Heart left ventricle (tissue), 16 donors: ENCODE results near the gene C6orf47. TPM values are rescaled to one million over a fixed set of nuclear protein-coding genes. Genes with fewer than 3 reads are reported as not detected.
A peak's percentile ranks its signal among the peaks of the same experiment; 100 is the strongest.

Source experiments
- ATAC-seq, 4 donors: fragments of 200-7000 bp; cut with Tn5 transposase; one replicate each; pipeline ENCODE4 v1.9.1; 2020 to 2022; ENCODE audit warnings: moderate library complexity in 4 of 4, mild to moderate bottlenecking in 3 of 4, moderate number of reproducible peaks in 1 of 4
- DNase-seq, 5 donors: peaks; one replicate each; pipeline ENCODE4 v3.0.0-alpha.2; 2020
- H3K27ac ChIP-seq, 12 donors: fragments of 200-600 bp; sonication (generic) in 4 of 12; one replicate each; pipeline versions ENCODE4 v1.5.0 to v1.8.0; 2016 to 2022; ENCODE audit warnings: mild to moderate bottlenecking in 2 of 12
- H3K27me3 ChIP-seq, 9 donors: fragments of 200-600 bp; sonication (generic) in 2 of 9; one replicate each; pipeline versions ENCODE4 v1.5.1 to v1.8.0; 2016 to 2022; ENCODE audit warnings: mild to moderate bottlenecking in 3 of 9
- H3K36me3 ChIP-seq, 9 donors: fragments of 200-600 bp; sonication (generic) in 2 of 9; one replicate each; pipeline versions ENCODE4 v1.5.0 to v1.8.0; 2018 to 2022; ENCODE audit warnings: mild to moderate bottlenecking in 2 of 9
- H3K4me1 ChIP-seq, 12 donors: fragments of 200-600 bp; sonication (generic) in 4 of 12; one replicate each; pipeline versions ENCODE4 v1.5.0 to v1.8.0; 2016 to 2022; ENCODE audit warnings: mild to moderate bottlenecking in 3 of 12
- H3K4me3 ChIP-seq, 12 donors: fragments of 200-600 bp; sonication (generic) in 4 of 12; one replicate each; pipeline versions ENCODE4 v1.5.0 to v1.8.0; 2017 to 2022; ENCODE audit warnings: mild to moderate bottlenecking in 9 of 12, moderate library complexity in 4 of 12
- H3K9me3 ChIP-seq, 12 donors: fragments of 200-600 bp; sonication (generic) in 4 of 12; one replicate each; pipeline versions ENCODE4 v1.5.0 to v1.8.0; 2016 to 2022; ENCODE audit warnings: mild to moderate bottlenecking in 1 of 12
- CTCF ChIP-seq, 12 donors: fragments of 200-600 bp; sonication (generic) in 4 of 12; IDR thresholded peaks; one replicate each; pipeline versions ENCODE4 v1.5.0 to v1.8.0; 2018 to 2022; ENCODE audit warnings: antibody characterized with exemption in 12 of 12, mild to moderate bottlenecking in 5 of 12
- POLR2A ChIP-seq, 2 donors: fragments of 450-650 bp; IDR thresholded peaks; one replicate each; pipeline ENCODE4 v1.6.1; 2017; ENCODE audit warnings: antibody characterized with exemption in 2 of 2, mild to moderate bottlenecking in 2 of 2, moderate library complexity in 2 of 2
- WGBS, 4 donors: extraction: QIAGEN DNeasy Blood & Tissue Kit in 2 of 4; methylation state at CpG; one replicate each; pipeline versions ENCODE4 v1.1.5 to v1.1.7; 2013 to 2018; 5-methylcytosine and 5-hydroxymethylcytosine counted together
- intact Hi-C, 10 donors: fragments of 100-400 bp; cut with DNase I; formaldehyde crosslinking; loops; one replicate each; pipeline versions ENCODE4 v1.11.1 to v1.14.2; 2022
- polyA plus RNA-seq, 2 donors: library from polyadenylated mRNA; stranded (reverse); fragments of 200-250 nt; gene quantifications; one replicate each; pipeline ENCODE4 v1.2.3, GENCODE V29; 2013
- total RNA-seq, 9 donors: library from RNA; depleted of rRNA in 2 of 9; stranded (reverse); fragments of >200 nt in 2 of 9; fragmentation: NEBNext Ultra II Directional in 3 of 9; extraction: Animal tissue kit (Norgen Biotek cat#: 25700) in 3 of 9; gene quantifications; one replicate each; pipeline versions ENCODE4 v1.1.0 to v1.2.4, GENCODE V29; 2016 to 2023
- donor health status: ischemic (EF 13 %, LVEDD 7.1; RV severe dilation, severe dysfunction).
- donor health status: healthy with polysubstance abuse.
- donor health status: DM: no; HTN: yes; CAD: no.
- donor health status: DM: no; HTN: no; CAD: no.
- donor health status: ischemic (EF 25% LVEDD 6.9; RV normal size, moderate dysfunction).
- donor health status: ischemic (EF 25% LVEDD 5.7; RV mildly dilated, moderate dysfunction).
- donor health status: healthy.
- donor health status: DM: yes; HTN: yes; CAD: no.
- donor health status: ischemic (EF 35%, LVEDD 5.7; RV mildly dilated, moderate dysfunction).
- donor health status: nonischemic (EF 11% LVEDD 7.7; RV severe dilation, severe dysfunction).
- donor health status: DM: yes; HTN: yes; CAD: no.
- donor health status: PGD.
- donor health status: ischemic (EF 29% LVEDD 5.4; RV normal size, mild dysfunction).
- donor health status: nonischemic (EF 23%, LVEDD 6.1; RV moderate dilation, normal function).

C6orf47 gene
- total and polyA plus RNA-seq, 11 donors, result 16.5 to 30.9 (median 20.0) TPM

- peak in 4 of 12 donors; percentile 18 to 41 (median 34) for TF ChIP-seq CTCF (IDR thresholded peaks at IDR 0.05)
- peak in 1 of 2 donors; percentile 56 for TF ChIP-seq POLR2A (IDR thresholded peaks at IDR 0.05)
- ATAC-seq, result peak; percentile 90 to 94 (median 92)
- no peaks in the 10 kb centered on the region for H3K9me3 ChIP-seq
- no peaks in the 10 kb centered on the region for H3K27me3 ChIP-seq
- DNase-seq, result peak; percentile 99
- 0 to 1% (median 0%) methylated on average over 58 to 63 of the region's 63 CpGs for WGBS, 4 donors
- peaks cover 9 to 60% (median 38%) of the 10 kb centered on the region in 12 donors for H3K4me1 ChIP-seq
- H3K4me3 ChIP-seq, result peak within 1 kb of the TSS; percentile 64 to 95 (median 83)
- intact Hi-C loops, result loop anchor here in 3 of 10 donors (1.0 to 10.0 kb wide), 5 partner anchors 45 to 509 kb away; partner anchors contain the start of genes AGPAT1 (in 2 of the 3), RNF5 (in 2 of the 3), ATP6V1G2 (in 1 of the 3) and NELFE (in 1 of the 3)
- peaks cover 4 to 65% (median 57%) of the 10 kb centered on the region in 9 donors for H3K36me3 ChIP-seq
- H3K27ac ChIP-seq, result peak within 1 kb of the TSS; percentile 83 to 97 (median 95)
These were observed 5.1 kb upstream of the C6orf47 start, which contains the start of gene CSNK2B for GRCh38 chr6:31665501-31666336. Gene CSNK2B, plus strand, starts transcription at chr6:31666080. Its CDS starts 752 bp downstream, at chr6:31666832.

- H3K36me3 ChIP-seq, result peaks cover 4 to 57% (median 50%) of the 10 kb centered on the region in 9 donors
These were observed 4.4 kb upstream of the C6orf47 start, which contains the start of gene GPANK1 for GRCh38 chr6:31664790-31665500. Gene GPANK1, minus strand, starts transcription at chr6:31664997. Its CDS starts 519 bp downstream, at chr6:31664478.

More at GRCh38 chr6:31664790-31665500, 4.4 kb upstream of the C6orf47 start, which contains the start of gene GPANK1:
- intact Hi-C loops, result loop anchor here in 3 of 10 donors (1.0 to 10.0 kb wide), 5 partner anchors 45 to 510 kb away; partner anchors contain the start of genes AGPAT1 (in 2 of the 3), RNF5 (in 2 of the 3), ATP6V1G2 (in 1 of the 3) and NELFE (in 1 of the 3)
- Histone ChIP-seq H3K4me3 (peak within 1 kb of the TSS; percentile 64 to 95 (median 83)), H3K27me3 (no peaks in the 10 kb centered on the region), H3K4me1 (peaks cover 9 to 61% (median 40%) of the 10 kb centered on the region in 12 donors), H3K9me3 (no peaks in the 10 kb centered on the region), H3K27ac (peak within 1 kb of the TSS; percentile 83 to 97 (median 95))
- TF ChIP-seq POLR2A (IDR thresholded peaks at IDR 0.05) (peak in 1 of 2 donors; percentile 60), CTCF (IDR thresholded peaks at IDR 0.05) (no peak)
- peak; percentile 90 to 95 (median 91) for DNase-seq
- ATAC-seq, result peak; percentile 68 to 76 (median 72)
- WGBS, 4 donors, result 0 to 1% (median 0%) methylated on average over 36 to 39 of the region's 39 CpGs
